ENCODE data around the gene SFMBT2. TPM values are rescaled to one million over a fixed set of nuclear protein-coding genes. Genes with fewer than 3 reads are reported as not detected.

The SFMBT2 gene
- total and polyA plus RNA-seq, 10 of the 15 experiments (the other 5 are each of a cell fraction or from before 2014, with no cell fraction given): 2.8 to 29.6 (median 15.1) TPM

DNA sequence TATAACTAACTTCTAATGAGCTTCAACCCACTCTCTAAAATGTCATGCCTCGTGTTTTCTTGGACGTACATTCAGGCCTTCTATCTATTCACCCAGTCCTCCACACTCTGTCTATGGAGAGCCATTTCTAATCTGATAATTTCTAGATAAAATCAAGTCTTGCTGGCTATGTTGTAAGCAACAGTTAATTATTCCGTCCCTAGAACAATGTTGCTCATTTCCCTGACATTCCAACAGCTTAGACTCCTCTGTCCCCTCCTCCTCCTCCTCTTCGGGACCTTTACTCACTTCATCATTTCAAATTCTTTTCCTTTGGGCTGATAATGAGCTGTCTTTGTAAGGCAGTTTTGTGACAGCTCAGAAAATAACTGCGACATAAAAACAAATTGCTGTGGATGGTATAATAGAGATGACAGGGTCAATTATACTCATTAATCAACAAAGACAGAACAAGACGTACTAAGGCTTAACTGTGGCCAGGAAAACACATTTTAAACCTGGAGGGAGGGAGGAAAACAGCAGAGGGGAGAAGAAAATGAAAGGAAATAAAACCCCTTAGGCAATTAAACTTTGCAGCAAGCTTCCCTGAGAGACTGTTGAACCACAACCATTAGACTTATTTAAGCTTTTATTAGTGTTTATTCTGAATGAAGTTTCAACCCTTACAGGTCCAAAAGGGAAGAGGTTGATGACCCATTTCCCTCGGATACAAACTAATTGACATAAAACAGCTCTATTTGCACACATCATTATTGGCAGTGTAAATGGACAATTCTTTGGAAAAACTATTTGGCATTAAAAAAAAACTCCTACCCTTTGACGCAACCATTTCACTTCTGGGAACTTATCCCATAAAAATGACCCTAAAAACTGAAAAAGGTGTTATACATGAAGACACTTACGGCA is 179.1 kb downstream of the SFMBT2 start (continued):
- TF ChIP-seq, protein P1, sequence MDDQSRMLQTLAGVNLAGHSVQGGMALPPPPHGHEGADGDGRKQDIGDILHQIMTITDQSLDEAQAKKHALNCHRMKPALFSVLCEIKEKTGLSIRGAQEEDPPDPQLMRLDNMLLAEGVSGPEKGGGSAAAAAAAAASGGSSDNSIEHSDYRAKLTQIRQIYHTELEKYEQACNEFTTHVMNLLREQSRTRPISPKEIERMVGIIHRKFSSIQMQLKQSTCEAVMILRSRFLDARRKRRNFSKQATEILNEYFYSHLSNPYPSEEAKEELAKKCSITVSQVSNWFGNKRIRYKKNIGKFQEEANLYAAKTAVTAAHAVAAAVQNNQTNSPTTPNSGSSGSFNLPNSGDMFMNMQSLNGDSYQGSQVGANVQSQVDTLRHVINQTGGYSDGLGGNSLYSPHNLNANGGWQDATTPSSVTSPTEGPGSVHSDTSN (IDR thresholded peaks at IDR 0.05; ENCODE audit: insufficient replicate concordance, low read depth, low read length): no peak

DNA sequence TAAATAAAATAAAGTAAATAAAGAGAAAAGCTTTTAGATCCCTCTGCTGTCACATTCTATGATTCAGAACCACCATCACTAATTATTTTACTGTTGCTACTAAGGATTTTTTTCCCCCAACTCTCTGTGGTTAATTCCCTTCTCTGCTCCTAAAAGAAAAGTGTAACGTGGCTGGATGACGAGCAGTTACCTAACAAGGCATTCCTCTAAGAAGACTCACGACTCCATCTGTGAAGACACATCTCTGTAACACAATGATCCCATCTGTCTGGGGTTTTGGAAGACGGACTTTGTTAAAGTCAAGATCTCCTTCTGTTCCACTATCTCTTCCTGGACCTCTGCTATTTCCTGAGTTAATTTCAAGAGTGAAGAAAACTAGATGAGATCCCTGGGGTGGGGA is 179.9 kb downstream of the SFMBT2 start:
- Histone ChIP-seq H3K4me3 (no peak overlapping the region), H3K9ac (ENCODE audit: control insufficient read depth, insufficient read depth, low read length) (no peak overlapping the region), H3K4me2 (ENCODE audit: control insufficient read depth, insufficient read depth) (no peak overlapping the region), H3K4me1 (ENCODE audit: control insufficient read depth, insufficient read depth, low read length) (no peaks in the 10 kb centered on the region), H4K20me1 (ENCODE audit: control insufficient read depth, insufficient read depth) (no peaks in the 10 kb centered on the region), H3K27me3 (replicated peaks in 1 of 2; ENCODE audit: control insufficient read depth in 2 of 2, insufficient read depth in 2 of 2, low read length in 1 of 2) (no peaks in the 10 kb centered on the region), H3K9me3 (replicated peaks; ENCODE audit: control insufficient read depth, insufficient read depth, low read length) (no peaks in the 10 kb centered on the region; the same call in 2 of the 3 replicates), H3K27ac (ENCODE audit: control insufficient read depth, insufficient read depth) (no peak overlapping the region), H3K79me2 (ENCODE audit: control insufficient read depth, insufficient read depth, low read length) (no peaks in the 10 kb centered on the region), H2AFZ (ENCODE audit: control insufficient read depth, low read depth, low read length) (no peak overlapping the region), H3K36me3 (ENCODE audit: control insufficient read depth in 2 of 2, insufficient read depth in 2 of 2, low read length in 1 of 2) (peaks cover 13 to 23% of the 10 kb centered on the region in 2 experiments; a peak in 3 of 4 replicates)
- CTCF ChIA-PET: no interaction called here
- no peak for ATAC-seq
- RAD21 ChIA-PET (ENCODE audit: unreplicated experiment): no interaction called here
- intact Hi-C loops (cut with micrococcal nuclease; ENCODE audit: unreplicated experiment): no loop called here
- BruUV-seq (replicated peaks): no TSS peak
- SMC1A ChIA-PET (ENCODE audit: uncharacterized antibody, unreplicated experiment): interaction anchor here (0.6 to 0.9 kb wide), 2 partner anchors 13 to 116 kb away, joined by 3 read pairs; no protein-coding TSS in a partner anchor
- POLR2A ChIA-PET: no interaction called here
- WGBS (ENCODE audit: insufficient coverage, insufficient replicate concordance, low lambda C conversion rate, missing lambda C conversion rate): 84% methylated on average over 4 of the region's 4 CpGs
- FAIRE-seq: no peak
- no peak for DNase-seq (ENCODE audit: low read depth, low spot score)
- in situ Hi-C loops (cut with MboI): no loop called here
- TF ChIP-seq SMC3 (IDR thresholded peaks at IDR 0.05; ENCODE audit: borderline replicate concordance, low read length) (no peak), POLR2AphosphoS2 (IDR thresholded peaks at IDR 0.05; ENCODE audit: low read depth, low read length) (no peak), TAF1 (IDR thresholded peaks at IDR 0.05; ENCODE audit: borderline replicate concordance, low read depth, low read length) (no peak), HCFC1 (IDR thresholded peaks at IDR 0.05; ENCODE audit: low read length) (no peak), WRNIP1 (IDR thresholded peaks at IDR 0.05; ENCODE audit: borderline replicate concordance, low read depth, low read length) (no peak), DPF2 (IDR thresholded peaks at IDR 0.05) (no peak)
- TF ChIP-seq, protein P2, sequence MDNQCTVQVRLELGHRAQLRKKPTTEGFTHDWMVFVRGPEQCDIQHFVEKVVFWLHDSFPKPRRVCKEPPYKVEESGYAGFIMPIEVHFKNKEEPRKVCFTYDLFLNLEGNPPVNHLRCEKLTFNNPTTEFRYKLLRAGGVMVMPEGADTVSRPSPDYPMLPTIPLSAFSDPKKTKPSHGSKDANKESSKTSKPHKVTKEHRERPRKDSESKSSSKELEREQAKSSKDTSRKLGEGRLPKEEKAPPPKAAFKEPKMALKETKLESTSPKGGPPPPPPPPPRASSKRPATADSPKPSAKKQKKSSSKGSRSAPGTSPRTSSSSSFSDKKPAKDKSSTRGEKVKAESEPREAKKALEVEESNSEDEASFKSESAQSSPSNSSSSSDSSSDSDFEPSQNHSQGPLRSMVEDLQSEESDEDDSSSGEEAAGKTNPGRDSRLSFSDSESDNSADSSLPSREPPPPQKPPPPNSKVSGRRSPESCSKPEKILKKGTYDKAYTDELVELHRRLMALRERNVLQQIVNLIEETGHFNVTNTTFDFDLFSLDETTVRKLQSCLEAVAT (IDR thresholded peaks at IDR 0.05): no peak
- TF ChIP-seq, protein P3, sequence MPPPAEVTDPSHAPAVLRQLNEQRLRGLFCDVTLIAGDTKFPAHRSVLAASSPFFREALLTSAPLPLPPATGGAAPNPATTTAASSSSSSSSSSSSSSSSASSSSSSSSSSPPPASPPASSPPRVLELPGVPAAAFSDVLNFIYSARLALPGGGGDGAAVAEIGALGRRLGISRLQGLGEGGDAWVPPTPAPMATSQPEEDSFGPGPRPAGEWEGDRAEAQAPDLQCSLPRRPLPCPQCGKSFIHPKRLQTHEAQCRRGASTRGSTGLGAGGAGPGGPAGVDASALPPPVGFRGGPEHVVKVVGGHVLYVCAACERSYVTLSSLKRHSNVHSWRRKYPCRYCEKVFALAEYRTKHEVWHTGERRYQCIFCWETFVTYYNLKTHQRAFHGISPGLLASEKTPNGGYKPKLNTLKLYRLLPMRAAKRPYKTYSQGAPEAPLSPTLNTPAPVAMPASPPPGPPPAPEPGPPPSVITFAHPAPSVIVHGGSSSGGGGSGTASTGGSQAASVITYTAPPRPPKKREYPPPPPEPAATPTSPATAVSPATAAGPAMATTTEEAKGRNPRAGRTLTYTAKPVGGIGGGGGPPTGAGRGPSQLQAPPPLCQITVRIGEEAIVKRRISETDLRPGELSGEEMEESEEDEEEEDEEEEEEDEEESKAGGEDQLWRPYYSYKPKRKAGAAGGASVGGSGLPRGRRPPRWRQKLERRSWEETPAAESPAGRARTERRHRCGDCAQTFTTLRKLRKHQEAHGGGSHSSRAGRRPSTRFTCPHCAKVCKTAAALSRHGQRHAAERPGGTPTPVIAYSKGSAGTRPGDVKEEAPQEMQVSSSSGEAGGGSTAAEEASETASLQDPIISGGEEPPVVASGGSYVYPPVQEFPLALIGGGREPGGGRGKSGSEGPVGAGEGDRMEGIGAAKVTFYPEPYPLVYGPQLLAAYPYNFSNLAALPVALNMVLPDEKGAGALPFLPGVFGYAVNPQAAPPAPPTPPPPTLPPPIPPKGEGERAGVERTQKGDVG (CRISPR knock-in tag; IDR thresholded peaks at IDR 0.05): no peak
